Jurkat, Clone E6-1 (cell line): ENCODE measurements around the gene CACNA1C.

Experiments
- DNase-seq: peaks from one replicate; pipeline ENCODE4 v3.0.0-alpha.2; 2011; ENCODE audit warnings: low read depth, low spot score
- H3K4me3 ChIP-seq: 2 replicates; pipeline ENCODE4 v1.5.1; 2011; ENCODE audit warnings: mild to moderate bottlenecking, low read length, control low read depth, moderate library complexity

The CACNA1C gene

DNA sequence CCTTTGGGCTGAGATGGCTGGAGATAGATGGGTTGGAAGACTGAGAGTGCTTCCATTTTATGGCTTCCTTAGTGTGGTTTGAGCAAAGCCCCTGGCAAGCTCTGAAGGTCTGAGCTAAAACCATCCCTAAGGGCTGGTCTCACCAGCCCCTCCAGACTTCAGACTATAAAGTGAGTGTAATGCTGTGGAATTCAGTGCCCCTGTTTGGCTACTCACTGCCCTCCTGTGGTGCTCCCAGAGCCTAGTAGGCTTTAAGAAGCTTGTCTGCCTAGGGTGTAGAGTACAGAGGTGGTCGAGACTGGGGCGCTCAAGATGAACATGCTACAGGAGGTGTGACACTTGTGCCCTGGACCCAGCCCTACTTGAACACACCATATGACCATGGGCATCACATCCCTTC is 495.3 kb downstream of the CACNA1C start:
- H3K4me3 ChIP-seq, result no peak overlapping the region
- no peak for DNase-seq

DNA sequence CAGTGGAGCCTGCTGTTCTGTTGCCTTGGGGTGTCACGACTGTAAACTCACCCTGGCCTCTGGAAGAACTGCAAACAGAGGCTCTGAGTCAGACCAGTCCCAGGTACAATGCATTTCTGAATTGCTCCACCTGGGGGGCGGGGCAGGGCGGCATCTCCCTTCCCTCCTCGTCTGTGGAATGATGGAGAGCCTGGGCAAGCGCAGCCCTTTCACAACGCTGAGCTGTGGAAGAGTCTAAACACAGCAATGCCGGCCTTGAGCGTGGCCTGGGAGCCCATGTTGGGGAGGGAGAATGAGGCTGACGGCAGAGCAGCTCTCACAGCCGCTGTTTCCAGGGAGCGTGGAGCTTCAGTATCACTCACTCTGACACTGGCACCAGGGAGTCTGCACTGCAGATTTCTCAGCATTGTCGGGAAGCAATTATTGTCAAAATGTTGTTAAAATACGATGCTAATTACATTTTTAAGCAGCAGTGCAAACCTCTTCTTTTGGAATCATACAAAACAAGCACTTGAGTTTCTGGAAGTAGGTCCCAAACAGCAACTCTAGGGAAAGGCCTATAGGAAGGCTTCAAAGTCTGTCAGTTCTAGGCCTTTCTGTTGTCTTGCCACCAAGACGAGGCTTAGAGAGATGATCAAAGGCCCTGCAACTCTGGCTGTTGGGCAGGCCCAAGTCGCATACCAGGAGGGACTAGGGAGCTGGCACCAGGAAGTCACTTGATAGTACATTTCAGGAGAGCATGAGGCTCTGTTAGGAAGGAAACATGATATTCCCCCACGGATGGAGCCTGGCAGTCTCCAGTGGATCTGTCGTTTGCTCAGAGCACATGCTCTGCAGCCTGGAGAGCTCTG is 498.0 kb downstream of the CACNA1C start:
- H3K4me3 ChIP-seq, result no peak overlapping the region
- DNase-seq, result no peak

DNA sequence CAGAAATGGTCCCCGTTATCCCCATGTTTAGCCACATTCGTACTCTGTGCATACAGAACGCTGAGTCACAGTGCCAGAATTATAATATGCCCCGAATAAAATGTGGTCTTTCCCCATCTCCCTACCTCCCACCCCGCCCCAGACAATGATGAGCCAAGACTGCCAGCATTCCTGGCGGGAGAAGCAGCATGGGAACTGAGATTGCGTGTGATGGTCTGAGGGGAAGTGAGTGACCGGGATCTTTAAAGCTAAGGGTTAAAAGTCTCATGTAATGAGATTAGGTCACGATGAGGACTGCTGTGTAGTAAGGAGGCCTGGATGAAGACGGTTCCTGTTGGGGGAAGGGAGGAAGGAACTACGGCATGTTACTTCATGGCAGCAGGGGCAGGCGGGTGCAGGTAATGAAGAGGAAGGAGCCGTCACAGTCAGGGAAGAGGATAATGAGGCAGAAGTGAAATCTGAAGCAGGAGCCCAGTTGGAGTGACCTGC is 498.7 kb downstream of the CACNA1C start:
- no peak overlapping the region for H3K4me3 ChIP-seq
- no peak for DNase-seq

DNA sequence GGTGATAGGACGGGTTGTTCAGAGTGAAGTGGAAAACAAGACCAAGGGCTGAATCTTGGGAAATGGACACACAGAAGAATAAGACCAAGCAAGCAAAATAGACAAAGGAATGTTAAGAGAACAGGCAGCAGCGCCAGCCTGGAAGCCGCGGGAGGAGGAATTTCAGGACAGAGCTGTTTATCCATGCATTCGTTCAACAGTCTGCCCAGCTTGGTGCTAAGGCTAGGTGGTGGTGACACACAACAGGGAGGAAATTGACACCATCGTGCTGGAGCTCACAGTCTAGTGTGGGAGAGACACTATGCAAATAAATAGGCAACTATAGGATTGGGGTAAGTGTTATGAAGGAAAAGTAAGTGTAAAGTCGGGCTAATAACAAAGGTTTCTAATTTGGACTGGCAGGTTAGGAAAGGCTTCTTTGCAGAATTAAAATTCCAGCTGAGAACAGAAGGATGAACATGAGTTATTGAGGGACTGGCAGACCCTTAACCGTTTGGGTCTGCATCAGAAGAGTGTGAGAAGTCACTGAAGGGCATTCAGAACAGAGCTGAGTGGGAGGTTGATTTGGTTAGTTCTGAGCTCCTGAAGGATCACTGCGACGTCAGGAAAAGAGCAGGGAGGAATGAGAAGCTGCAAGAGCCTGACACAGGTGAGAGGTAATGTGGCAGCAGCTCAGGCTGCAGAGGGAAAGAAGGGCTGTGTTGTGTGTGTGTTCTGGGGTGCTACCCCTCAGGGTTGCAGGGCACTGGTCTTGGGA is 499.4 kb downstream of the CACNA1C start:
- no peak for DNase-seq
- H3K4me3 ChIP-seq, result no peak overlapping the region

DNA sequence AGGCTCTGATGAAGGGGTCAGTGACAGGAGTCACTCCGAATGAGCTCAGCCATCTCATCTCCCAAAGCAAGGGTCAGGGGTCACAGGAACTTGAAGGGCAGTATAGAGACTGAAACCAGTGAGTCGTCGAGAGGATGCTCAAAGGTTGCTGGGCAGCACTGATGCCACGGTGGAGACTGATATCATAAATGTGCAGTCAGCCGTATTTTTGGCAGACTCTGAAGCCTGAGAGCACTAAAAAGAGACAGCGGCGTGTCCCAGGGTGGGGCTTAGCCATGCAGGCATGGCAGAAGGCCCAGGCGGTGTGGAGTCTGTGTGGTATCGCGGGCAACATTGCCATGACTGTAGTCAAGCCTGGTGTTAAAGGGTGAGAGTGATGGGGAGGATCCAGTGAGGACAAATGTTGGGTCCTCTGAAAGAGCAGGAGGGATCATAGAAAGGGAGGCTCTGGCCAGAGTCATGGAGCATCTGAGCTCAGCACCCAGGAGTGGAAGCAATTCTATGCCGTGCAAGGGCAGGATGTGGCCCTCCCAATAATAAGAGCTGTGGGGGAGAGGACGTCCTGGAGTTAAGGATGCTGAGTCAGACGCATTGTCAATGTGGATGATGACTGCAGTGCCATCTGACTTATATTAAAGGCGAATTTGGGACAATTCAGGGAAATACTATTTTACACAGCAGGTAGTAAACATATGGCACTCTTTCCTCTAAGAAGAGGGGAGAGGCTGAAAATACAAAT is 500.8 kb downstream of the CACNA1C start:
- no peak for DNase-seq

DNA sequence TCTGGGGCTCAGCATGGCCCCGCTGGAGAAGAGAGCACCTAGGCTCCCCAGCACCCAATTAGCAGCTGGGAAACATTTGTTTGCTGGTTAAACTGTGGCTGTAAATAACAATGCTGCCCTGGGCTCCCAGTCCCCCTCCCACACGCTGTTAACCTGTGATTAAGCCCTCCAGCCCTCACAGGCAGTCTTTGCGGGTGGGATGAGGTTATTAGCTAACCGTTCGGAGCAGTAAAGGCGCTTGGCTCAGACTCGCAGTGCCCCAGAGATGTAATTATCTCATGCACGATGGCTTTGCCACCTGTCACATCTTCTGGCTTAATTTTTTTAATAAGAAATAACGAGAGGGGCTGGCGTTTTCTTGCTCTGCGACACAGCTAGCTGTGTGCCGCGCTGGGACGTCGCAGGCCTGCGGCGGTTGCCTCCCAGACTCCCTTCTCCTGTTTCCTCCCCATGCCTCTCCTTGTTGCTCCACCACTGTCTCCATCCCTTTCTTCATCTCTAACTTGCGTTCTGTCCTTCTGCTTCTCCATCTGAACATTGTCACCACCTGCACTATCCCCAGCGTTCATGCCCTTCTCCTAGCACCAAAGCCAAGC is 502.8 kb downstream of the CACNA1C start:
- H3K4me3 ChIP-seq, result no peak overlapping the region
- no peak for DNase-seq

More for the DNA sequence above, 500.8 kb downstream of the CACNA1C start:
- no peak overlapping the region for H3K4me3 ChIP-seq

DNA sequence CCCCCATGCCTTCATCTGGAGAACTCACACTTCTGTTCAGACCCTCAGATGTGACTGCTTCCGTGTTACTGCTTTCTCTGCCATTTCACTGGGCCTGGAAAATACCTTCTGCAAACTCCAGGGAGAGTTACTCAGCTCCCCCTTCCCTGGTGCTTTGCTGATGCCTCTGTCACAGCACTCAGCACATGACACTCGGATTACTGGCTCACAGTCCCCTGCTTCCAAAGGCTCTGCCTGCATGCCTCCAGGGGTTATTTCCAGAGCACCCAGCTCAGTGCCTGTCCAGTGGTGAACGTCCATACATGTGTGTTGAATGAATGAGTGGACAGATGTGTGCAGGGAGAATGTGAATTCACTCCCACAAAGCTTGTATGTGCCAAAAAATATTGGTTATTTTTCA is 504.8 kb downstream of the CACNA1C start:
- DNase-seq, result no peak
- no peak overlapping the region for H3K4me3 ChIP-seq

DNA sequence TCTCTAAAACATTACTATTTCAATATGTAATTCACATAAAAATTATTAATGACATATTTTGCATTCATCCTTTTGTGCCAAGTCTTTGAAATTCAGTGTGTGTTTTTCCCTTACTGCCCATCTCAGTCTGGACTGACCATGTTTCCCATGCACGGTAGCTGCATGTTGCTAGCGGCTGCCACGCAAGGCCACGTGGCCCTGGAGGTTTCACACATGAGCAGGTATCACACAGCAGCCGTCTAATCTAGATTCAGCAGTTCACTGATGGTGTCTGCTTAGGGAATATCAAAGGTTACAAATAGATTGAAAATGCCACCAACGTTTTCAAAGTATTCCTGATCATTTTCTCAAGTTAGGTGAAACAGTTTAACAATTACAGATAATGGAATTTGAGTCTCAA is 507.1 kb downstream of the CACNA1C start:
- DNase-seq, result no peak
- no peak overlapping the region for H3K4me3 ChIP-seq

DNA sequence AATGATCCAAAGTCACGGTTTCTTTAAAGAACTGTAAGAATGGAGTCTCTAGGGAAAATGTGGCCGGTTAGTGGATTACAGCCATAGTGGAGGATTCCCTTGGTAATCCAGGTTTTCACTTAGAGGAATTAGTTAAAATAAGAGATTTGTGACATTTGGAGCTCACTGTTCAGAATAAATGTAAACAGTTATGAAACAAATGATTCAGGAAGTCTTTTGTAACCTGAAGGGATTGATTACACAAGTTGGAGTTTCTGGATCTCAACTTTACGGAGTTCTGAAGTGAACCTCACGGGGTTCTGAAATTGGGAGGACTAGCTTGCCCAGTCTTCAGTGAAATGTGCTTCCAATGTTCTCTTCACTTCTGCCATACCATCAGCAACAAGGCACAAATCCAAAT is 507.6 kb downstream of the CACNA1C start:
- no peak overlapping the region for H3K4me3 ChIP-seq
- DNase-seq, result no peak

DNA sequence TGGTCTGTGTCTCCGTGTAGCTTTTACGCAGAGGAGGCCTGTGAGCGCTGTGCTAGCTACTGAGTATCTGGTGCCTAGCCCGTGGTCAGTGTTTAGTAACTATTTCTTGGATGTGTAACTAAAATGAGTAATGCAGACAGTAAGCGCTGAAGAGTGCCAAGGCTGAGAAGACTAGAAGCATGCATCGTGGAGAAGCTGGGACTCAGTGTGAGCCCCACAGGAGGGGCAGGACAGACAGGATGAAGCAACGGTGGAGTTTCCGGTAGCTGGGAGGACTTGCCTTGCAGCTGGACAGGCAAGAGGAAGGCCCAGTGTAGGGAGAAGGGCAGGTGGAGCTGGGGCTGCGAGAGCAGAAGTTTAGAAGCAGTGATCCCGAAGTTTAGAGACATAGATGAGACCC is 508.6 kb downstream of the CACNA1C start:
- no peak for DNase-seq
- H3K4me3 ChIP-seq, result no peak overlapping the region

DNA sequence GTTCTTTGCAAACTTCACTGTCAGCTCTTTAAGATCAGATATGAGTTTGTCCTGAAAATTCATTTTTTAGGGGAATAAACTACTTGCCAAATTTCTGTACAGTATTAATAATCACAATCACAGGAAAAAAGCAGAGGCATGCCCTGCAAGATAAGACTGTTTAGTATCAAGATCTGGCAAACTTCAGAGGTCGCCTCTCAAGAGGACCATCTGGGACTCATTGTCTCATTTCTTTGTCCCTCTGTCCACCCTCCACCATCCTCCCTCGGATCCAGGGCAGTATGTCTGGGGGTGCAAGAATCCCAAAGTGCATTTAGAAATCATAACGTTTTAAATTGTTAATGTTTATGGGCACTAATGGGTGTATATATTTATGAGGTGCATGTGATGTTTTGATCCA is 509.6 kb downstream of the CACNA1C start:
- DNase-seq, result no peak
- H3K4me3 ChIP-seq, result no peak overlapping the region

DNA sequence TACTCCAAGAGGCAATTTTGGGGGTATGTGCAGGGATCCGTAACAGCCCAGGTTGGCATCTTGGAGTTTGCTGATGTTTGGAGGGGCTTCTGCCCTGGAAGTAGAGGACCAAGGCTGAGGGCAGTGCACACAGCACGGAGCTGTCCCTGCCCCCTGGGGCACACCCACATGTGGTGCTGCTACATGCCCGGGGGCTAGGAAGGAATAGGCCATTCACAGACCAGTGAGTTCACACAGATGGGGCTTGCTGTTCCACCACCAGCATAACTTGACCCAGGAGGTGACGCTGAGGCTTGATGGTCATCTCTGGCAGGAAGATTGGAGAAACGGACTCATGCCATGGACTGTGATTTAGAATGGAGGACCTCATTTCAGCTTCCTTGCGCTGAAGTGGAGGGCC is 510.9 kb downstream of the CACNA1C start:
- no peak overlapping the region for H3K4me3 ChIP-seq
- no peak for DNase-seq

DNA sequence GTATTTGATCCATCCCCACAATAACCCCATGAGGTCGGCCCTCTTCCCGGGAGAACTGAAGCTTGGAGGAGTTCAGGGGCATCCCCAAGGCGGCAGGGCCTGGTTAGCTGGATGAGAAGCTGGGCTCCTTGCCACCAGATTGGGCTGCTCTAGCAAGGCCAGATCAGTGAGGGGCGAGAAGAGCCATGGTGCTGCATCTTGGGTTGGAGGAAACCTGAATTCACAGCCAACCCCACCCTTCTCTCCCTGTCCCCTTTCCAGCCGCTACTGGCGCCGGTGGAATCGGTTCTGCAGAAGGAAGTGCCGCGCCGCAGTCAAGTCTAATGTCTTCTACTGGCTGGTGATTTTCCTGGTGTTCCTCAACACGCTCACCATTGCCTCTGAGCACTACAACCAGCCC is 513.4 kb downstream of the CACNA1C start:
- no peak for DNase-seq
- no peak overlapping the region for H3K4me3 ChIP-seq

DNA sequence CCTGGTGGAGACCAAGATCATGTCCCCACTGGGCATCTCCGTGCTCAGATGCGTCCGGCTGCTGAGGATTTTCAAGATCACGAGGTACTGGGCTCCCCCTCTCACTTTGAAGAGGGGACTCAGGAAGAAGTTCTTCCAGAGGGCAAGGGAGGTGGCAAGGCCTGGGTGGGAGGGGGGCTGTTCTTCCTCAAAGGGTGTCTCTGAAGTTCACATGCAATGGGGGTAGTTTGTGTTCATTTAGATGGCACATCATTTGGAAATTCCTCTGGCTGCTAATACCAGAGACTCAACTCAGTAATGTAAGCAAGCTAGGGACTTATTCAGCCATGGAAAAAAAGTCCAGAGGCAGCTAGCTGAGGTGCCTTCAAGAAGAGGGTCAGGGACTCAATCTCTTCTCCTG is 514.9 kb downstream of the CACNA1C start:
- no peak overlapping the region for H3K4me3 ChIP-seq
- DNase-seq, result no peak

DNA sequence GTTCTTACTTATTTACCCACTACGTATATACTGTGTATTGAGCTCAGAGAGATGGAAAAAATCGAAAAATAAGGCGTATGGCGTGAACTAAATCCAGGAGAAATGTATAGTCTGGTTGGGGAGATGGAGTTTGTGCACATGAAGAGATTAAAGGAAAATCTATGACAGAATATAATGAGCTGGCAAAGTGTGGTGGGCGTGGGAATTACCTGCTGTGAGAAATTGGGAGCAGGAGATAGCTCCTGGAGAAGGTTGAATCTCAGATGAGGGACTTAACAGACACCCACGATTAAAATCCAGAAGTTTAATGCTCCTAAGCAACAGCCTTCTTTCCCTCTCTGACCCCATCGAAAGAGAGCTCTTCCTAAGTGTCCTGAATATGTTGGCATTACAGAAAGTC is 517.8 kb downstream of the CACNA1C start:
- H3K4me3 ChIP-seq, result no peak overlapping the region
- no peak for DNase-seq

DNA sequence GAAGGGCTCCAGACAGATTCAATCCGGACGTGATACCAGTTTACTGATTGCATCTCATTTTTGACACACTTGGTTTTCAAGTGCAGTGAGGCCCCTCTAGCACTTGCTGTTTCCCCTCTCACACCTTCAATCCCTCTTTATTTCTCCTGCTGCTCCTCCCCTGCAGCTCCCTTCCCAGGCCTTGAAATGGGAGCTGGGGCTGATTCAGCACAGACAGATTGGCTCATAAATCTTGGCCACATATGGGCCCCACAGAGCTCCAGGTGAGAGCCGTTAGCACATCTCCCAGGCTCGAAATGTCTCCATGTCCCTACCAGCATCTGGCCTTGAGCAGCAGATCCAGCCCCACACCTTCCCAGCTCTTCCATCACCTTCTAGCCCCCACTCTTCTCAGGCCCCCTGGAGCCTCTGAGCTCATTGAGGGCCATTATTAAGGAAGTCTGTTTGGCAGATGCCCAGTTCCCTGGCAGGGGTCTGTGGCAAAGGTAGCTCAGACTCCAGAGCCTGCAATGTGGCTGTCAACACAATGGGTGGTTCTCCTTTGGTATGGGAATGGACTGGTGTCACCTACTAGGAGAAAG is 521.7 kb downstream of the CACNA1C start:
- H3K4me3 ChIP-seq, result no peak overlapping the region
- no peak for DNase-seq

DNA sequence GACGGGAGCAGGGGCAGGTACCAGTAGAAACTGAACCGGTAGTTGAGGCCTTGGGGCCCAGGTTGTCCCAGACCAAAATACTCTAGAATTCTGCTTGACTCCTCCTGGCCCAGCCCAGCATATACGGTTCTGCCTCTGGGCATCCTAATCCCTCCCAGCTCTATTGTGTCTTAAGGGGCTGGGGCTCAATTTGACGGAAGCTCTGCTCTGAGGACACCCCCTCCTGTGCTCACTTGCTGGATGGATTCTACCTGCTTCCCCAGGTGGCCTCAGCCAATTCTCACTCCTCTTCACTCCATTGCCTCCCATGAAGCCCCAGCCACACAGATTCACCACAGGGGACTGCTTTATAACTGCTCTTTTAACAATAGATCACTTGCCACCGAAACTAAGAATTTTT is 522.5 kb downstream of the CACNA1C start:
- no peak for DNase-seq

DNA sequence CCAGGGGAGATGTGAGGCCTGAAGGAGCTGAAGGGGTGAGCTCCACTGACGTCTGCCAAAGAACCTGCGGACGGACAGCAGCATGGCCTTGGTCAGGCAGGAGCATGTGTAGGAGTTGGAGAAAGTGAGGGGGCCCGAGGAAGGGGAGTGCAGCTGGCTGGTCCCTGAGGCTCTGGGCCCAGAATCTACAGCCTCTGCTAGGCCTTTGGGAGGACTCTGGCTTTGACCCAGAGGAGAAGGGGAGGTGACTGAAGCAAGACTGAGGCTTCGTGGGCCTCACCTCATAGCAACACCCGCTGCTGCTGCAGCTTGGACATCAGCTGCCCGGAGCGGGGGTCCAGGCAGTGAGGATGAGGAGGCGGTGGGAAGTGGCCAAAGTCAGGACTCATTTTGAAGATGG is 525.4 kb downstream of the CACNA1C start:
- H3K4me3 ChIP-seq, result no peak overlapping the region
- no peak for DNase-seq

More for the DNA sequence above, 522.5 kb downstream of the CACNA1C start:
- no peak overlapping the region for H3K4me3 ChIP-seq

DNA sequence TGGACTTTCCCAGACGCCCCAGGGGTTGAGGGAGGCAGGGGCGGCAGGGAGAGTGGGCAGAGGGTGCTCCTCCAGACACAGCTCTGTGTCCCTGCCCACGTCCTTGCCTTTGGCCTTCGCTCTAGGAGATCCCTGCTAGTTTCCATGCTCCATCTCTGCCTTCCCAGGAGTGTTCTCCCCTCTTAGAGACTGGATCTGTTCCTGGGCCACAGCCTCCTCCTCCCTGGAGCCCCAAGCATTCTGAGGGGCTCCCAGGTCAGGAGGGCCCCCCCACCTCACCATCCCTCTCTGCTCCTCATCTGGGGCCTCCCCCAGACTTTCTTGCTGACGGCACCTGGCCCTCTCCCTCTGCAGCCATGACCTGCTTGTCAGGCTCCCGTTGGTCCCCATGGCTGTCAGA is 526.0 kb downstream of the CACNA1C start:
- no peak for DNase-seq
- H3K4me3 ChIP-seq, result no peak overlapping the region
